ENCODE results near the gene TLR10.
"Not testable (repeated sequence)": the region's sequence is repeated elsewhere in the genome, so short reads cannot be mapped to it uniquely, and the experiment has no call there.

The TLR10 gene

GRCh38 chr4:38769857-38770256, 12.9 kb downstream of the TLR10 start:
- H3K4me1 ChIP-seq, result no peaks in the 10 kb centered on the region
- H3K27me3 ChIP-seq, result no peaks in the 10 kb centered on the region
- H3K9me3 ChIP-seq, result no peaks in the 10 kb centered on the region
- intact Hi-C loops (cut with DNase I; ENCODE audit: low total_unique reads), result loop anchor here (10.0 kb wide), 1 partner anchor 365 kb away; no protein-coding TSS in a partner anchor
- TF ChIP-seq, protein P1, sequence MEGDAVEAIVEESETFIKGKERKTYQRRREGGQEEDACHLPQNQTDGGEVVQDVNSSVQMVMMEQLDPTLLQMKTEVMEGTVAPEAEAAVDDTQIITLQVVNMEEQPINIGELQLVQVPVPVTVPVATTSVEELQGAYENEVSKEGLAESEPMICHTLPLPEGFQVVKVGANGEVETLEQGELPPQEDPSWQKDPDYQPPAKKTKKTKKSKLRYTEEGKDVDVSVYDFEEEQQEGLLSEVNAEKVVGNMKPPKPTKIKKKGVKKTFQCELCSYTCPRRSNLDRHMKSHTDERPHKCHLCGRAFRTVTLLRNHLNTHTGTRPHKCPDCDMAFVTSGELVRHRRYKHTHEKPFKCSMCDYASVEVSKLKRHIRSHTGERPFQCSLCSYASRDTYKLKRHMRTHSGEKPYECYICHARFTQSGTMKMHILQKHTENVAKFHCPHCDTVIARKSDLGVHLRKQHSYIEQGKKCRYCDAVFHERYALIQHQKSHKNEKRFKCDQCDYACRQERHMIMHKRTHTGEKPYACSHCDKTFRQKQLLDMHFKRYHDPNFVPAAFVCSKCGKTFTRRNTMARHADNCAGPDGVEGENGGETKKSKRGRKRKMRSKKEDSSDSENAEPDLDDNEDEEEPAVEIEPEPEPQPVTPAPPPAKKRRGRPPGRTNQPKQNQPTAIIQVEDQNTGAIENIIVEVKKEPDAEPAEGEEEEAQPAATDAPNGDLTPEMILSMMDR (IDR thresholded peaks at IDR 0.05), result no peak
- no peak overlapping the region for H3K27ac ChIP-seq
- H3K4me3 ChIP-seq, result no peak overlapping the region
- DNase-seq, result no peak
- no peaks in the 10 kb centered on the region for H3K36me3 ChIP-seq

- intact Hi-C loops (cut with DNase I; ENCODE audit: low total_unique reads), result loop anchor here (10.0 kb wide), 1 partner anchor 365 kb away; no protein-coding TSS in a partner anchor
- no peaks in the 10 kb centered on the region for H3K4me1 ChIP-seq
- no peaks in the 10 kb centered on the region for H3K27me3 ChIP-seq
- H3K27ac ChIP-seq, result no peak overlapping the region
- H3K9me3 ChIP-seq, result no peaks in the 10 kb centered on the region
- no peaks in the 10 kb centered on the region for H3K36me3 ChIP-seq
- TF ChIP-seq, protein P1 (IDR thresholded peaks at IDR 0.05), result no peak
- no peak overlapping the region for H3K4me3 ChIP-seq
- DNase-seq, result no peak
Observed at GRCh38 chr4:38769441-38769840, 13.3 kb downstream of the TLR10 start.

DNA sequence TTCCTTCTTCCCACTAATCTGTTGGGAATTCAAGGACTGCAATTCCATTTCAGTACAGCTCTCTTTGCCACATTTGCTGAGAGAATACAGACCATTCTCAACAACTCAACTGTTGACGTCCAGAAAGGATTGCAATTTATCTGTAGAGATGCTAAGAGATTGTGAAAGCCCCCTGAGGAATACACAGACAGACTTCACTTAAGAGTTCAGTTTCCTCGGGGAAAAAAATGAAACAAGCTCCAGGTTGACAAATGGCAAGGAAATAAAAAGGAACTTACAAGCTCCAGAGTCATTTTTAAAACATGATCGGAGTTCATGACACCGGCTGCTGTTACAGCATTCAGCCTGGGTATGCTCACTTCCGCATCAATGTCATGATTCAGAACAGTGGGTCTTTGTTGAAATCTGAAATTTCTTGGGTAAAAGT, 13.8 kb downstream of the TLR10 start:
- no peak overlapping the region for H3K27ac ChIP-seq
- no peaks in the 10 kb centered on the region for H3K4me1 ChIP-seq
- no peaks in the 10 kb centered on the region for H3K9me3 ChIP-seq
- DNase-seq, result no peak
- no peaks in the 10 kb centered on the region for H3K36me3 ChIP-seq
- H3K4me3 ChIP-seq, result no peak overlapping the region
- TF ChIP-seq, protein P1 (IDR thresholded peaks at IDR 0.05), result no peak
- intact Hi-C loops (cut with DNase I; ENCODE audit: low total_unique reads), result loop anchor here (10.0 kb wide), 1 partner anchor 366 kb away; no protein-coding TSS in a partner anchor
- no peaks in the 10 kb centered on the region for H3K27me3 ChIP-seq

- not testable (repeated sequence) for DNase-seq, H3K27ac ChIP-seq, H3K4me3 ChIP-seq, H3K36me3 ChIP-seq, H3K4me1 ChIP-seq, H3K9me3 ChIP-seq, H3K27me3 ChIP-seq
- intact Hi-C loops (cut with DNase I; ENCODE audit: low total_unique reads), result loop anchor here (10.0 kb wide), 1 partner anchor 368 kb away; no protein-coding TSS in a partner anchor
Observed at GRCh38 chr4:38766940-38767339, 15.8 kb downstream of the TLR10 start.

DNA sequence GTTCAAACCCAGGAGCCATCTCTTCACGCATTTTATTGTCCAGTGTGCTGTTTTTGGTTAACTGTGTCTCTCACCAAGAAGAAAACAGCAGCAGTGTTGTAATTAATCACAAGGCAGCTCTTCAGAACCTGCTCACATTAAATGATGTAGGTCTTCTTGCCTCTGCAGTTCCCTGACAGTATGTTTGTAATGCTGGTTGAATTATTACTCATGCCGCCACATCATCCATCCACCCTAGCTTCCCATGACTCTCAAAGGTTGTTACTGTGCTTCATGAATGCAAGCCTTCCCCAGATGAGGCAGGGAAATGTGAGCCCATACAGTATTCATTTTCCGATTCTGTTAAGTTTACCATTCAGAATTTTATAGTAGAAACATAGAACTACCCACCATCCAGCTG, 17.4 kb downstream of the TLR10 start:
- H3K36me3 ChIP-seq, result no peaks in the 10 kb centered on the region
- intact Hi-C loops (cut with DNase I; ENCODE audit: low total_unique reads), result loop anchor here (10.0 kb wide), 1 partner anchor 369 kb away; no protein-coding TSS in a partner anchor
- TF ChIP-seq, protein P1 (IDR thresholded peaks at IDR 0.05), result no peak
- H3K27me3 ChIP-seq, result no peaks in the 10 kb centered on the region
- no peaks in the 10 kb centered on the region for H3K9me3 ChIP-seq
- no peak overlapping the region for H3K4me3 ChIP-seq
- DNase-seq, result no peak
- H3K27ac ChIP-seq, result no peak overlapping the region
- no peaks in the 10 kb centered on the region for H3K4me1 ChIP-seq

GRCh38 chr4:38764277-38764676, 18.5 kb downstream of the TLR10 start:
- no peak for DNase-seq
- no peak overlapping the region for H3K27ac ChIP-seq
- H3K4me3 ChIP-seq, result no peak overlapping the region
- H3K27me3 ChIP-seq, result no peaks in the 10 kb centered on the region
- H3K9me3 ChIP-seq, result no peaks in the 10 kb centered on the region
- H3K36me3 ChIP-seq, result no peaks in the 10 kb centered on the region
- TF ChIP-seq, protein P1 (IDR thresholded peaks at IDR 0.05), result no peak
- intact Hi-C loops (cut with DNase I; ENCODE audit: low total_unique reads), result loop anchor here (10.0 kb wide), 1 partner anchor 371 kb away; no protein-coding TSS in a partner anchor
- peaks cover 0 to 3% (median 2%) of the 10 kb centered on the region in 4 donors for H3K4me1 ChIP-seq

All from tibial artery (tissue), 4 donors.